Bronchial epithelial cell (primary cell): ENCODE measurements around the gene SLC22A13. TPM values are rescaled to one million over a fixed set of nuclear protein-coding genes. Genes with fewer than 3 reads are reported as not detected.
A peak's percentile ranks its signal among the peaks of the same experiment; 100 is the strongest.

Experiments used
- DNase-seq: peaks from one replicate; pipeline ENCODE4 v3.0.0-alpha.2; 2010; ENCODE audit warnings: low read depth
- FAIRE-seq: peaks from 2 replicates; lab custom pipeline; 2011; peaks lifted over from hg19 to GRCh38; lab: Jason Lieb, UNC
- H3K27me3 ChIP-seq: 2 replicates; pipeline ENCODE4 v1.5.1; 2011; ENCODE audit warnings: low read length; ENCODE audit not compliant: control insufficient read depth, insufficient read depth
- H3K36me3 ChIP-seq: 2 replicates; pipeline ENCODE4 v1.5.1; 2011; ENCODE audit warnings: low read length; ENCODE audit not compliant: control insufficient read depth, insufficient read depth
- H3K4me3 ChIP-seq: 2 replicates; pipeline ENCODE4 v1.5.1; 2011; ENCODE audit warnings: mild to moderate bottlenecking, low read depth, low read length, control low read depth
- total RNA-seq: library from RNA; depleted of rRNA; stranded (reverse); fragments of >200 nt; gene quantifications from 2 replicates; pipeline ENCODE4 v1.2.1, GENCODE V29; 2014
- TF ChIP-seq, protein P1 (sequence below): IDR thresholded peaks from 2 replicates; pipeline ENCODE4 v1.5.1; 2011; ENCODE audit warnings: mild to moderate bottlenecking, moderate library complexity, low read length, control low read depth, inconsistent platforms; ENCODE audit not compliant: insufficient read depth, severe bottlenecking

SLC22A13 gene
- total RNA-seq, 1 donor from 2014 or later = 0.79 TPM

- Histone ChIP-seq H3K27me3 (no peaks in the 10 kb centered on the region), H3K36me3 (no peaks in the 10 kb centered on the region), H3K4me3 (no peak overlapping the region)
- DNase-seq (no peak), FAIRE-seq (no peak)
- TF ChIP-seq, protein P1, sequence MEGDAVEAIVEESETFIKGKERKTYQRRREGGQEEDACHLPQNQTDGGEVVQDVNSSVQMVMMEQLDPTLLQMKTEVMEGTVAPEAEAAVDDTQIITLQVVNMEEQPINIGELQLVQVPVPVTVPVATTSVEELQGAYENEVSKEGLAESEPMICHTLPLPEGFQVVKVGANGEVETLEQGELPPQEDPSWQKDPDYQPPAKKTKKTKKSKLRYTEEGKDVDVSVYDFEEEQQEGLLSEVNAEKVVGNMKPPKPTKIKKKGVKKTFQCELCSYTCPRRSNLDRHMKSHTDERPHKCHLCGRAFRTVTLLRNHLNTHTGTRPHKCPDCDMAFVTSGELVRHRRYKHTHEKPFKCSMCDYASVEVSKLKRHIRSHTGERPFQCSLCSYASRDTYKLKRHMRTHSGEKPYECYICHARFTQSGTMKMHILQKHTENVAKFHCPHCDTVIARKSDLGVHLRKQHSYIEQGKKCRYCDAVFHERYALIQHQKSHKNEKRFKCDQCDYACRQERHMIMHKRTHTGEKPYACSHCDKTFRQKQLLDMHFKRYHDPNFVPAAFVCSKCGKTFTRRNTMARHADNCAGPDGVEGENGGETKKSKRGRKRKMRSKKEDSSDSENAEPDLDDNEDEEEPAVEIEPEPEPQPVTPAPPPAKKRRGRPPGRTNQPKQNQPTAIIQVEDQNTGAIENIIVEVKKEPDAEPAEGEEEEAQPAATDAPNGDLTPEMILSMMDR = no peak
Measured at GRCh38 chr3:38306941-38307340, 41.3 kb downstream of the SLC22A13 start.

- Histone ChIP-seq H3K27me3 (no peaks in the 10 kb centered on the region), H3K36me3 (no peaks in the 10 kb centered on the region), H3K4me3 (no peak overlapping the region)
- no peak for DNase-seq
- TF ChIP-seq, protein P1 = no peak
- no peak for FAIRE-seq
Measured at GRCh38 chr3:38307599-38307998, 42.0 kb downstream of the SLC22A13 start.

- TF ChIP-seq, protein P1 = no peak
- no peaks in the 10 kb centered on the region for H3K36me3 ChIP-seq
- FAIRE-seq (no peak), DNase-seq (no peak)
- no peak overlapping the region for H3K4me3 ChIP-seq
- H3K27me3 ChIP-seq = no peaks in the 10 kb centered on the region
Measured at GRCh38 chr3:38308456-38308855, 42.8 kb downstream of the SLC22A13 start.

DNA sequence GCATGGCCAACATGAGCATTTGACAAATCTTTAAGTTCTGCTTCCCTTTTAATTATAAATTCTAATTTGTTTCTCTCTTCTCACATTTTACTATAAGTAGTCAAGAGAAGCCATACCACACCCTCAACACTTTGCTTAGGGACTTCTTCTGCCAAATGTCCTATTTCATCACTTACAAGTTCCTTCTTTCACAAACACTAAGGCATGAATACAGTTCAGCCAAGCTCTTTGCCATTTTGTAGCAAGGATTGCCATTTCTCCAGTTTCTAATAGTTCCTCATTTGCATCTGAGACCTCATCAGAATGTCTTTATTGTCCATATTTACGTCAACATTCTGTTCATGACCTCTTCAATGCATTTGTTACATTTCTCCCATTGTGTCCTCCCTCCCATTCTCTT lies 45.9 kb downstream of the SLC22A13 start:
- DNase-seq = no peak
- Histone ChIP-seq H3K27me3 (no peaks in the 10 kb centered on the region), H3K4me3 (no peak overlapping the region), H3K36me3 (no peaks in the 10 kb centered on the region)
- TF ChIP-seq, protein P1 = no peak
- no peak for FAIRE-seq

GRCh38 chr3:38311941-38312340 lies 46.3 kb downstream of the SLC22A13 start:
- no peaks in the 10 kb centered on the region for H3K27me3 ChIP-seq
- H3K36me3 ChIP-seq = no peaks in the 10 kb centered on the region
- TF ChIP-seq, protein P1 = no peak
- DNase-seq (no peak), FAIRE-seq (no peak)
- H3K4me3 ChIP-seq = no peak overlapping the region

GRCh38 chr3:38312356-38312755 lies 46.7 kb downstream of the SLC22A13 start:
- DNase-seq = no peak

More at GRCh38 chr3:38312356-38312755, 46.7 kb downstream of the SLC22A13 start:
- TF ChIP-seq, protein P1 = no peak
- Histone ChIP-seq H3K36me3 (no peaks in the 10 kb centered on the region), H3K27me3 (no peaks in the 10 kb centered on the region), H3K4me3 (no peak overlapping the region)
- FAIRE-seq = peak; percentile 50
